ENCODE measurements around the gene SCYGR7.

Gene SCYGR7

GRCh38 chr2:227728035-227728434 is at the start of gene SCYGR7:
Gene SCYGR7, plus strand, starts transcription at chr2:227728335. Its CDS starts 0 bp downstream, at chr2:227728335.
- DNase-seq (ENCODE audit: low read depth): no peak
- no peak within 1 kb of the TSS for H3K4me3 ChIP-seq (ENCODE audit: low read depth, low read length)
- no peak for TF ChIP-seq CTCF (conservative IDR thresholded peaks at IDR 0.05; ENCODE audit: low read depth, low read length)

- TF ChIP-seq CTCF (conservative IDR thresholded peaks at IDR 0.05; ENCODE audit: low read depth, low read length): no peak
- no peak for DNase-seq (ENCODE audit: low read depth)
- H3K4me3 ChIP-seq (ENCODE audit: low read depth, low read length): no peak overlapping the region
These were observed 43.9 kb upstream of the SCYGR7 start for GRCh38 chr2:227684258-227684657.

- no peak for TF ChIP-seq CTCF (conservative IDR thresholded peaks at IDR 0.05; ENCODE audit: low read depth, low read length)
These were observed 40.9 kb upstream of the SCYGR7 start for GRCh38 chr2:227687189-227687588.

GRCh38 chr2:227696990-227697679 is 31.0 kb upstream of the SCYGR7 start:
- no peak for TF ChIP-seq CTCF (conservative IDR thresholded peaks at IDR 0.05; ENCODE audit: low read depth, low read length)
- peak; percentile 18 for DNase-seq (ENCODE audit: low read depth)
- H3K4me3 ChIP-seq (ENCODE audit: low read depth, low read length): no peak overlapping the region

More at GRCh38 chr2:227687189-227687588, 40.9 kb upstream of the SCYGR7 start:
- H3K4me3 ChIP-seq (ENCODE audit: low read depth, low read length): no peak overlapping the region
- DNase-seq (ENCODE audit: low read depth): peak; percentile 4

GRCh38 chr2:227701556-227701955 is 26.6 kb upstream of the SCYGR7 start:
- no peak for TF ChIP-seq CTCF (conservative IDR thresholded peaks at IDR 0.05; ENCODE audit: low read depth, low read length)
- DNase-seq (ENCODE audit: low read depth): no peak
- H3K4me3 ChIP-seq (ENCODE audit: low read depth, low read length): no peak overlapping the region

- no peak for TF ChIP-seq CTCF (conservative IDR thresholded peaks at IDR 0.05; ENCODE audit: low read depth, low read length)
- peak; percentile 56 for DNase-seq (ENCODE audit: low read depth)
These were observed 24.8 kb upstream of the SCYGR7 start for GRCh38 chr2:227703280-227703732.

GRCh38 chr2:227703961-227704360 is 24.2 kb upstream of the SCYGR7 start:
- peak; percentile 34 for DNase-seq (ENCODE audit: low read depth)
- TF ChIP-seq CTCF (conservative IDR thresholded peaks at IDR 0.05; ENCODE audit: low read depth, low read length): no peak

More at GRCh38 chr2:227703280-227703732, 24.8 kb upstream of the SCYGR7 start:
- H3K4me3 ChIP-seq (ENCODE audit: low read depth, low read length): no peak overlapping the region

More at GRCh38 chr2:227703961-227704360, 24.2 kb upstream of the SCYGR7 start:
- no peak overlapping the region for H3K4me3 ChIP-seq (ENCODE audit: low read depth, low read length)

Measured in choroid plexus epithelial cell (primary cell).